HCT116 (cell line): ENCODE results near the gene PLD1.

ENCODE experiments used
- CBX3 ChIP-seq: IDR thresholded peaks from 2 replicates; pipeline ENCODE4 v1.6.1; 2012; ENCODE audit warnings: low read depth
- CTCF ChIP-seq, 3 experiments: fragments of 200-600 bp in 1 of 3; sonication (generic) in 1 of 3; IDR thresholded peaks in 2 of 3; conservative IDR thresholded peaks in 1 of 3; 2 replicates each; pipeline ENCODE4 v1.5.1; 2012 to 2017; ENCODE audit warnings: low read depth in 2 of 3, low read length in 2 of 3, antibody characterized with exemption in 1 of 3, borderline replicate concordance in 1 of 3, control low read depth in 1 of 3, mild to moderate bottlenecking in 1 of 3, mixed read lengths in 1 of 3, mixed run types in 1 of 3, moderate library complexity in 1 of 3; ENCODE audit not compliant: insufficient read depth in 1 of 3
- YY1 ChIP-seq: IDR thresholded peaks from 2 replicates; pipeline ENCODE4 v1.6.1; 2011; ENCODE audit warnings: low read length, low read depth, moderate library complexity, mild to moderate bottlenecking; ENCODE audit not compliant: insufficient replicate concordance; ENCODE audit errors: extremely low read depth
- TF ChIP-seq, protein P1 (sequence below): IDR thresholded peaks from 2 replicates; pipeline ENCODE4 v1.6.1; 2012; ENCODE audit warnings: low read depth

DNA sequence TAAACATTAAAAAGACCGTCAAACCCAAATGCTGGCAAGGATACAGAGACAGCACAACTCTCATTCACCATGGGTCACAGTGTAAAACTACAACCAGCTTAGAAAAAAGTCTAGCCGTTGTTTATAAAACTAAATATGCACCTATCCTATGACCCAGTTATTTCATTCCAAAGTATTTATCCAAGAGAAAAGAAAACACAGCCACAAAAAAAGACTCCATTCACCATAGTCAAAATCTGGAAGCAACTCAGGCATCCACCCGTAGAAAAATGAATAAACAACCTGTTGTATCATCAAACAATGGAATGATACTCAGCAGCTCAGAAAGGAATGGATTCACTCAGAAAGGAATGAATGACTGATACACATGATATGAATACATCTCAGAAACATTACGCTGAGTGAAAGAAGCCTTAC, 28.6 kb downstream of the PLD1 start:
- TF ChIP-seq CTCF (IDR thresholded peaks at IDR 0.05 in 2 of 3, conservative IDR thresholded peaks at IDR 0.05 in 1 of 3; ENCODE audit: borderline replicate concordance in 1 of 3, insufficient read depth in 1 of 3, low read depth in 2 of 3, low read length in 2 of 3) (no peak), CBX3 (no peak), YY1 (no peak)
- TF ChIP-seq, protein P1, sequence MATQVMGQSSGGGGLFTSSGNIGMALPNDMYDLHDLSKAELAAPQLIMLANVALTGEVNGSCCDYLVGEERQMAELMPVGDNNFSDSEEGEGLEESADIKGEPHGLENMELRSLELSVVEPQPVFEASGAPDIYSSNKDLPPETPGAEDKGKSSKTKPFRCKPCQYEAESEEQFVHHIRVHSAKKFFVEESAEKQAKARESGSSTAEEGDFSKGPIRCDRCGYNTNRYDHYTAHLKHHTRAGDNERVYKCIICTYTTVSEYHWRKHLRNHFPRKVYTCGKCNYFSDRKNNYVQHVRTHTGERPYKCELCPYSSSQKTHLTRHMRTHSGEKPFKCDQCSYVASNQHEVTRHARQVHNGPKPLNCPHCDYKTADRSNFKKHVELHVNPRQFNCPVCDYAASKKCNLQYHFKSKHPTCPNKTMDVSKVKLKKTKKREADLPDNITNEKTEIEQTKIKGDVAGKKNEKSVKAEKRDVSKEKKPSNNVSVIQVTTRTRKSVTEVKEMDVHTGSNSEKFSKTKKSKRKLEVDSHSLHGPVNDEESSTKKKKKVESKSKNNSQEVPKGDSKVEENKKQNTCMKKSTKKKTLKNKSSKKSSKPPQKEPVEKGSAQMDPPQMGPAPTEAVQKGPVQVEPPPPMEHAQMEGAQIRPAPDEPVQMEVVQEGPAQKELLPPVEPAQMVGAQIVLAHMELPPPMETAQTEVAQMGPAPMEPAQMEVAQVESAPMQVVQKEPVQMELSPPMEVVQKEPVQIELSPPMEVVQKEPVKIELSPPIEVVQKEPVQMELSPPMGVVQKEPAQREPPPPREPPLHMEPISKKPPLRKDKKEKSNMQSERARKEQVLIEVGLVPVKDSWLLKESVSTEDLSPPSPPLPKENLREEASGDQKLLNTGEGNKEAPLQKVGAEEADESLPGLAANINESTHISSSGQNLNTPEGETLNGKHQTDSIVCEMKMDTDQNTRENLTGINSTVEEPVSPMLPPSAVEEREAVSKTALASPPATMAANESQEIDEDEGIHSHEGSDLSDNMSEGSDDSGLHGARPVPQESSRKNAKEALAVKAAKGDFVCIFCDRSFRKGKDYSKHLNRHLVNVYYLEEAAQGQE = no peak
